Activated CD8-positive, alpha-beta memory T cell treated with anti-CD3 and anti-CD28 coated beads, Interleukin-2, amount 50 U/mL, for 48 hours (primary cell): Measurements from ENCODE around the gene UGCG.
"Not testable (repeated sequence)": the region's sequence is repeated elsewhere in the genome, so short reads cannot be mapped to it uniquely, and the experiment has no call there.

Source experiments
- DNase-seq: peaks from one replicate; pipeline ENCODE4 v3.0.0-alpha.2; 2020

Gene UGCG

GRCh38 chr9:111895996-111896941 lies at the start of gene UGCG:
TSS of gene UGCG (plus strand) at chr9:111896814. CDS start at chr9:111897216, 402 bp downstream.
- peak; percentile 94 for DNase-seq

- DNase-seq = no peak
Observed at GRCh38 chr9:111851553-111851952, 45.1 kb upstream of the UGCG start.

- DNase-seq = no peak
Observed at GRCh38 chr9:111852291-111852690, 44.3 kb upstream of the UGCG start.

- no peak for DNase-seq
Observed at GRCh38 chr9:111853450-111853827, 43.2 kb upstream of the UGCG start.

- no peak for DNase-seq
Observed at GRCh38 chr9:111854799-111855198, 41.8 kb upstream of the UGCG start.

- DNase-seq = no peak
Observed at GRCh38 chr9:111857555-111858211, 38.9 kb upstream of the UGCG start.

- no peak for DNase-seq
Observed at GRCh38 chr9:111860443-111860842, 36.2 kb upstream of the UGCG start.

GRCh38 chr9:111863636-111864035 lies 33.0 kb upstream of the UGCG start:
- no peak for DNase-seq

GRCh38 chr9:111866976-111867375 lies 29.6 kb upstream of the UGCG start:
- no peak for DNase-seq

- DNase-seq = no peak
Observed at GRCh38 chr9:111868475-111868874, 28.1 kb upstream of the UGCG start.

GRCh38 chr9:111870774-111871498 lies 25.7 kb upstream of the UGCG start:
- DNase-seq = peak; percentile 59

GRCh38 chr9:111871499-111871855 lies 25.1 kb upstream of the UGCG start:
- DNase-seq = no peak

GRCh38 chr9:111872886-111873285 lies 23.7 kb upstream of the UGCG start:
- DNase-seq = no peak

- DNase-seq = no peak
Observed at GRCh38 chr9:111873901-111874300, 22.7 kb upstream of the UGCG start.

GRCh38 chr9:111874500-111874899 lies 22.1 kb upstream of the UGCG start:
- DNase-seq = no peak

GRCh38 chr9:111875291-111875690 lies 21.3 kb upstream of the UGCG start:
- DNase-seq = not testable (repeated sequence)

- not testable (repeated sequence) for DNase-seq
Observed at GRCh38 chr9:111875691-111876090, 20.9 kb upstream of the UGCG start.

GRCh38 chr9:111876179-111876578 lies 20.4 kb upstream of the UGCG start:
- DNase-seq = no peak

GRCh38 chr9:111877420-111877819 lies 19.2 kb upstream of the UGCG start:
- no peak for DNase-seq

- DNase-seq = no peak
Observed at GRCh38 chr9:111878946-111879345, 17.7 kb upstream of the UGCG start.

- no peak for DNase-seq
Observed at GRCh38 chr9:111886983-111887718, 9.5 kb upstream of the UGCG start.

- DNase-seq = no peak
Observed at GRCh38 chr9:111890334-111890733, 6.3 kb upstream of the UGCG start.

- DNase-seq = not testable (repeated sequence)
Observed at GRCh38 chr9:111890867-111891266, 5.7 kb upstream of the UGCG start.
